Motor neuron (in vitro differentiated cells): Measurements from ENCODE around the gene LSM14B. TPM values are rescaled to one million over a fixed set of nuclear protein-coding genes. Genes with fewer than 3 reads are reported as not detected.
"Not testable (repeated sequence)": the region's sequence is repeated elsewhere in the genome, so short reads cannot be mapped to it uniquely, and the experiment has no call there.

Experiments
- ATAC-seq, 8 experiments: fragments of 200-7000 bp; cut with Tn5 transposase; replicated peaks in 6 of 8; 2 replicates each; pipeline ENCODE4 v1.8.0; 2021; ENCODE audit warnings: mild to moderate bottlenecking in 8 of 8, moderate library complexity in 8 of 8
- H3K27ac ChIP-seq, 2 donors: fragments of 250-450 bp; sonication (Bioruptor Pico); 2 replicates each; pipeline ENCODE4 v1.9.0; 2021; ENCODE audit warnings: antibody characterized with exemption in 2 of 2, mild to moderate bottlenecking in 2 of 2, moderate library complexity in 1 of 2
- H3K4me1 ChIP-seq, 2 donors: fragments of 250-450 bp; sonication (Bioruptor Pico); replicated peaks in 1 of 2; 2 replicates each; pipeline ENCODE4 v1.6.1; 2021; ENCODE audit warnings: antibody characterized with exemption in 2 of 2, mild to moderate bottlenecking in 2 of 2, moderate library complexity in 1 of 2
- H3K4me3 ChIP-seq, 5 donors: fragments of 250-450 bp; sonication (Bioruptor Pico); 2 replicates each; pipeline ENCODE4 v1.9.0; 2021; ENCODE audit warnings: antibody characterized with exemption in 5 of 5, mild to moderate bottlenecking in 5 of 5, moderate library complexity in 4 of 5
- WGBS, 10 experiments: fragments of 450-650 bp; shearing (Covaris generic); methylation state at CpG; one replicate each; pipeline ENCODE4 v1.0.0; 2022; 5-methylcytosine and 5-hydroxymethylcytosine counted together
- in situ Hi-C, 9 experiments: fragments of 400-800 bp; cut with MboI; loops; one replicate each; pipeline ENCODE4 v1.15.0; 2021; ENCODE audit warnings: low sequenced_read_pairs in 9 of 9, low pct_unique_long_range_greater_than_20kb in 2 of 9; ENCODE audit not compliant: unreplicated experiment in 9 of 9
- total RNA-seq, 8 experiments: library from RNA; unstranded; fragments of 300-600 nt; gene quantifications; 2 replicates each; pipeline versions ENCODE4 v1.2.3 to v1.2.4, GENCODE V29; 2022

Gene LSM14B
- total RNA-seq: 10 to 100 TPM; 27.2 to 79.3 (median 55.4) TPM

GRCh38 chr20:62121776-62122653 is at the start of gene LSM14B:
LSM14B (plus strand) TSS chr20:62122475; CDS start chr20:62122667, 192 bp downstream.
- in situ Hi-C loops: loop anchor here in 1 of 9 experiments (10.0 kb wide), 1 partner anchor 117 kb away; no protein-coding TSS in a partner anchor
- 0% methylated on average over 3 to 5 of the region's 124 CpGs; no CpG with 5 or more reads in 8 of the 10 experiments for WGBS, 10 experiments
- Histone ChIP-seq H3K4me3 (peak within 1 kb of the TSS; percentile 61 to 85 (median 69)), H3K27ac (peak within 1 kb of the TSS; percentile 84 to 92), H3K4me1 (peaks cover 20 to 24% of the 10 kb centered on the region in 2 donors)
- peak; percentile 67 to 85 (median 80) for ATAC-seq

GRCh38 chr20:62073323-62073722 is 49.0 kb upstream of the LSM14B start:
- Histone ChIP-seq H3K27ac (no peak overlapping the region), H3K4me1 (no peaks in the 10 kb centered on the region), H3K4me3 (no peak overlapping the region)
- in situ Hi-C loops: no loop called here
- no peak for ATAC-seq
- 0 to 88% (median 56%) methylated on average over 1 to 5 of the region's 5 CpGs; no CpG with 5 or more reads in 2 of the 10 experiments for WGBS, 10 experiments

GRCh38 chr20:62079166-62079565 is 43.1 kb upstream of the LSM14B start:
- in situ Hi-C loops: no loop called here
- Histone ChIP-seq H3K4me1 (no peaks in the 10 kb centered on the region), H3K4me3 (no peak overlapping the region), H3K27ac (no peak overlapping the region)
- 50 to 100% (median 86%) methylated on average over 1 of the region's 1 CpG; no CpG with 5 or more reads in 2 of the 10 experiments for WGBS, 10 experiments
- no peak for ATAC-seq

GRCh38 chr20:62080249-62080990 is 41.9 kb upstream of the LSM14B start:
- no peak overlapping the region for H3K27ac ChIP-seq
- WGBS, 10 experiments: 27 to 83% (median 79%) methylated on average over 1 to 9 of the region's 15 CpGs; no CpG with 5 or more reads in 5 of the 10 experiments
- no peak for ATAC-seq
- in situ Hi-C loops: no loop called here
- no peak overlapping the region for H3K4me3 ChIP-seq
- no peaks in the 10 kb centered on the region for H3K4me1 ChIP-seq

DNA sequence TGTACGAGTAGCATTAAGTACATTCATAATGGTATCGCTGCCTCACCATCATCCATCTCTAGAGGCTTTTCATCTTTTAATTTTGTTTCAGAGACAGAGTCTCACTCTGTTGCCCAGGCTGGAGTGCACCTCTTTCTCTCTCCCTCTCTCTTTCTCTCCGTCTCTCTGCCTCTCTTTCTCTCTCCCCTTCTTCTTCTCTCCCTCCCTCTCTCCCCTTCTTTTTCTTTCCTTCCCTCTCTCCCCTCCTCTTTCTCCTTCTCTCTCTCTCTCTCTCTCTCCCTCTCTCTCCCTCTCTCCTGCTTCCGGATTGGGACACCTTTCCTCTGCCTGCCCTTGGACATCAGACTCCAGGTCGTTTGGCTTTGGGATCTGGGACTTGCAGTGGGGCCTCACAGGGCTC is 39.0 kb upstream of the LSM14B start:
- H3K4me1 ChIP-seq: no peaks in the 10 kb centered on the region
- in situ Hi-C loops: no loop called here
- no peak for ATAC-seq
- no peak overlapping the region for H3K27ac ChIP-seq
- 0 to 100% (median 33%) methylated on average over 1 to 5 of the region's 5 CpGs for WGBS, 10 experiments
- H3K4me3 ChIP-seq: no peak overlapping the region

- ATAC-seq, in situ Hi-C loops, H3K27ac ChIP-seq, H3K4me3 ChIP-seq, H3K4me1 ChIP-seq: not testable (repeated sequence)
- WGBS, 10 experiments: 53 to 100% (median 88%) methylated on average over 1 to 8 of the region's 9 CpGs; no CpG with 5 or more reads in 1 of the 10 experiments
Measured at GRCh38 chr20:62084224-62084623, 38.1 kb upstream of the LSM14B start.

- in situ Hi-C loops: no loop called here
- no peaks in the 10 kb centered on the region for H3K4me1 ChIP-seq
- WGBS, 10 experiments: 30 to 81% (median 70%) methylated on average over 2 to 7 of the region's 9 CpGs; no CpG with 5 or more reads in 6 of the 10 experiments
- H3K4me3 ChIP-seq: no peak overlapping the region
- ATAC-seq: no peak
- H3K27ac ChIP-seq: no peak overlapping the region
Measured at GRCh38 chr20:62085206-62085605, 37.1 kb upstream of the LSM14B start.

- WGBS, 10 experiments: 0 to 40% (median 24%) methylated on average over 1 to 5 of the region's 11 CpGs; no CpG with 5 or more reads in 4 of the 10 experiments
- H3K27ac ChIP-seq: no peak overlapping the region
- H3K4me3 ChIP-seq: no peak overlapping the region
- no peaks in the 10 kb centered on the region for H3K4me1 ChIP-seq
- peak in 3 of 8 experiments; percentile 17 to 23 (median 22) for ATAC-seq
- in situ Hi-C loops: no loop called here
Measured at GRCh38 chr20:62087227-62087626, 35.0 kb upstream of the LSM14B start.

- in situ Hi-C loops: no loop called here
- no peaks in the 10 kb centered on the region for H3K4me1 ChIP-seq
- ATAC-seq: no peak
- H3K4me3 ChIP-seq: no peak overlapping the region
- H3K27ac ChIP-seq: no peak overlapping the region
- 60 to 92% (median 85%) methylated on average over 1 to 11 of the region's 17 CpGs; no CpG with 5 or more reads in 4 of the 10 experiments for WGBS, 10 experiments
Measured at GRCh38 chr20:62087632-62088031, 34.6 kb upstream of the LSM14B start.

DNA sequence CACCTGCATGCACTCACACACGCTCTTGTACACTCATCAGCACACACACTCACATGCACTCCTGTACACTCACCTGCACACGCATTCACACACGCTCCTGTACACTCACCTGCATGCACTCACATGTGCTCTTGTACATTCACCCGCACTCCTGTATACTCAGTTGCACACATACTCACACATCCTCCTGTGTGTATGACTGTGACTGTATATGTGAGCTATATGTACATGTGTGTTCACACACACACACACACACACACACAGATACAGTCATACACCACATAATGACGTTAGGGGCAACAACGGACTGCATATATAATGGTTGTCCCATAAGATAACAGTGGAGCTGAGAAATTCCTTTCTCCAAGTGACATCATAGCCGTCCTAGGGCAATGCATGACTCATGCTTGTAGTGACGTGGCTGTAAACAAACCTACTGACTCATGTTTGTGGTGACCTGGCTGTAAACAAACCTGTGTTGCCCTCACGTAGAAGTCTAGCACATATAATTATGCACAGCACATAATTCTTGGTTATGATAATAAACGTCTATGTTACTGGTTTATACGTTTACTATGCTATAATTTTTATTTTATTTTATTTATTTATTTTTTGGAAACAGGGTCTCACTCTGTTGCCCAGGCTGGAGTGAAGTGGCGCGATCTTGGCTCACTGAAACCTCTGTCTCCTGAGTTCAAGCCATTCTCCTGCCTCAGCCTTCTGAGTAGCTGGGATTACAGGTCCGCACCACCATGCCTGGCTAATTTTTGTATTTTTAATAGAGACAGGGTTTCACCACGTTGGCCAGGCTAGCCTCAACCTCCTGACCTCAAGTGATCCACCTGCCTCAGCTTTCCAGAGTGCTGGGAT is 33.8 kb upstream of the LSM14B start:
- Histone ChIP-seq H3K27ac (peak overlapping the region in 1 of 2 donors; percentile 39), H3K4me1 (no peaks in the 10 kb centered on the region), H3K4me3 (no peak overlapping the region)
- peak; percentile 78 to 98 (median 94) for ATAC-seq
- in situ Hi-C loops: no loop called here
- WGBS, 10 experiments: 38 to 84% (median 50%) methylated on average over 2 to 12 of the region's 15 CpGs; no CpG with 5 or more reads in 1 of the 10 experiments

DNA sequence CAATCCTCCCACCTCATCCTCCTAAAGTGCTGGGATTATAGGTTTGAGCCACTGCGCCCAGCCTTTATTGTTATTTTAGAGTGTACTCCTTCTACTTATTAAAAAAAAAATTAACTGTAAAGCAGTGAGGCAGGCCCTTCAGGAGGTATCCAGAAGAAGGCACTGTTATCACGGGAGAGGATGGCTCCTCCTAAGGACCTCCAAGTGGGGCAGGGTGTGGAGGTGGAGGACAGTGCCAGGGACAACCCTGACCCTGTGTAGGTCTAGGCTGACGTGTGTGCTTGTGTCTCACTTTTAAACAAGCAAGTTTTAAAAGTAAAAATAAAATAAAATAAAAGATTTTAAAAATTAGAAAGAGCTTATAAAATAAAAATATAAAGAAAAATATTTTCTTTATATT is 32.9 kb upstream of the LSM14B start:
- peak in 1 of 8 experiments; percentile 18 for ATAC-seq
- no peak overlapping the region for H3K4me3 ChIP-seq
- no peaks in the 10 kb centered on the region for H3K4me1 ChIP-seq
- no peak overlapping the region for H3K27ac ChIP-seq
- WGBS, 10 experiments: 0 to 71% (median 37%) methylated on average over 1 to 3 of the region's 3 CpGs
- in situ Hi-C loops: no loop called here
